Bronchial epithelial cell (primary cell): ENCODE data around the gene GNA14. TPM values are rescaled to one million over a fixed set of nuclear protein-coding genes. Genes with fewer than 3 reads are reported as not detected.
A peak's percentile ranks its signal among the peaks of the same experiment; 100 is the strongest.

Source experiments
- DNase-seq: peaks from one replicate; pipeline ENCODE4 v3.0.0-alpha.2; 2010; ENCODE audit warnings: low read depth
- FAIRE-seq: peaks from 2 replicates; lab custom pipeline; 2011; peaks lifted over from hg19 to GRCh38; lab: Jason Lieb, UNC
- H3K27me3 ChIP-seq: 2 replicates; pipeline ENCODE4 v1.5.1; 2011; ENCODE audit warnings: low read length; ENCODE audit not compliant: control insufficient read depth, insufficient read depth
- H3K36me3 ChIP-seq: 2 replicates; pipeline ENCODE4 v1.5.1; 2011; ENCODE audit warnings: low read length; ENCODE audit not compliant: control insufficient read depth, insufficient read depth
- H3K4me3 ChIP-seq: 2 replicates; pipeline ENCODE4 v1.5.1; 2011; ENCODE audit warnings: mild to moderate bottlenecking, low read depth, low read length, control low read depth
- CTCF ChIP-seq: IDR thresholded peaks from 2 replicates; pipeline ENCODE4 v1.5.1; 2011; ENCODE audit warnings: mild to moderate bottlenecking, moderate library complexity, low read length, control low read depth, inconsistent platforms; ENCODE audit not compliant: insufficient read depth, severe bottlenecking
- total RNA-seq: library from RNA; depleted of rRNA; stranded (reverse); fragments of >200 nt; gene quantifications from 2 replicates; pipeline ENCODE4 v1.2.1, GENCODE V29; 2014

GNA14 gene
- total RNA-seq, 1 donor from 2014 or later = not detected

- no peak for DNase-seq
- H3K27me3 ChIP-seq = no peaks in the 10 kb centered on the region
- no peak for TF ChIP-seq CTCF
- H3K4me3 ChIP-seq = no peak overlapping the region
- FAIRE-seq = no peak
- no peaks in the 10 kb centered on the region for H3K36me3 ChIP-seq
Measured at GRCh38 chr9:77546376-77546950, 101.7 kb downstream of the GNA14 start.

- no peaks in the 10 kb centered on the region for H3K36me3 ChIP-seq
- no peaks in the 10 kb centered on the region for H3K27me3 ChIP-seq
- DNase-seq = peak; percentile 18
- no peak for FAIRE-seq
- TF ChIP-seq CTCF = no peak
- no peak overlapping the region for H3K4me3 ChIP-seq
Measured at GRCh38 chr9:77544546-77544945, 103.6 kb downstream of the GNA14 start.

GRCh38 chr9:77543131-77543822 is 104.8 kb downstream of the GNA14 start:
- FAIRE-seq (no peak), DNase-seq (no peak)
- TF ChIP-seq CTCF = no peak
- H3K4me3 ChIP-seq = no peak overlapping the region
- H3K36me3 ChIP-seq = no peaks in the 10 kb centered on the region
- H3K27me3 ChIP-seq = no peaks in the 10 kb centered on the region

- DNase-seq (no peak), FAIRE-seq (no peak)
- Histone ChIP-seq H3K36me3 (no peaks in the 10 kb centered on the region), H3K4me3 (no peak overlapping the region), H3K27me3 (no peaks in the 10 kb centered on the region)
- no peak for TF ChIP-seq CTCF
Measured at GRCh38 chr9:77541600-77541999, 106.5 kb downstream of the GNA14 start.

GRCh38 chr9:77541055-77541454 is 107.1 kb downstream of the GNA14 start:
- no peak for TF ChIP-seq CTCF
- Histone ChIP-seq H3K4me3 (no peak overlapping the region), H3K36me3 (no peaks in the 10 kb centered on the region), H3K27me3 (no peaks in the 10 kb centered on the region)
- FAIRE-seq (no peak), DNase-seq (no peak)
